Measurements from ENCODE around the gene DCP2.
"Not testable (repeated sequence)": the region's sequence is repeated elsewhere in the genome, so short reads cannot be mapped to it uniquely, and the experiment has no call there.

Gene DCP2

GRCh38 chr5:112976432-112977309, at the start of gene DCP2:
Gene DCP2, plus strand, starts transcription at chr5:112976798. Its CDS starts 136 bp downstream, at chr5:112976934.
- DNase-seq = peak; percentile 95

- no peak for DNase-seq
These were observed 47.1 kb upstream of the DCP2 start for GRCh38 chr5:112929336-112930081.

GRCh38 chr5:112930082-112930344, 46.6 kb upstream of the DCP2 start:
- no peak for DNase-seq

- no peak for DNase-seq
These were observed 45.1 kb upstream of the DCP2 start for GRCh38 chr5:112931473-112931872.

GRCh38 chr5:112933105-112933504, 43.5 kb upstream of the DCP2 start:
- no peak for DNase-seq

- no peak for DNase-seq
These were observed 42.8 kb upstream of the DCP2 start for GRCh38 chr5:112933651-112934365.

- no peak for DNase-seq
These were observed 42.3 kb upstream of the DCP2 start for GRCh38 chr5:112934366-112934663.

- no peak for DNase-seq
These were observed 40.9 kb upstream of the DCP2 start for GRCh38 chr5:112935675-112936074.

GRCh38 chr5:112938286-112938685, 38.3 kb upstream of the DCP2 start:
- DNase-seq = no peak

- DNase-seq = no peak
These were observed 35.9 kb upstream of the DCP2 start for GRCh38 chr5:112940670-112941069.

GRCh38 chr5:112948458-112948857, 28.1 kb upstream of the DCP2 start:
- no peak for DNase-seq

- DNase-seq = no peak
These were observed 25.4 kb upstream of the DCP2 start for GRCh38 chr5:112951124-112951702.

GRCh38 chr5:112956606-112957005, 20.0 kb upstream of the DCP2 start:
- DNase-seq = no peak

- no peak for DNase-seq
These were observed 19.4 kb upstream of the DCP2 start for GRCh38 chr5:112957036-112957808.

GRCh38 chr5:112958093-112959088, 18.2 kb upstream of the DCP2 start:
- no peak for DNase-seq

GRCh38 chr5:112959872-112960271, 16.7 kb upstream of the DCP2 start:
- not testable (repeated sequence) for DNase-seq

- DNase-seq = no peak
These were observed 16.3 kb upstream of the DCP2 start for GRCh38 chr5:112960315-112960714.

GRCh38 chr5:112960863-112961504, 15.6 kb upstream of the DCP2 start:
- DNase-seq = no peak

- not testable (repeated sequence) for DNase-seq
These were observed 13.2 kb upstream of the DCP2 start for GRCh38 chr5:112963374-112963733.

- DNase-seq = no peak
These were observed 10.8 kb upstream of the DCP2 start for GRCh38 chr5:112965733-112966306.
